IMR-90 (cell line): ENCODE data around the gene MGAT5. TPM values are rescaled to one million over a fixed set of nuclear protein-coding genes. Genes with fewer than 3 reads are reported as not detected.

Experiments
- ATAC-seq: fragments of 200-7000 bp; cut with Tn5 transposase; 2 replicates; pipeline ENCODE4 v1.9.1; 2020; ENCODE audit warnings: low read depth, mild to moderate bottlenecking, moderate library complexity
- BruUV-seq: library from RNA; stranded (reverse); fragments of 400-500 nt; replicated peaks from 2 replicates; lab custom pipeline; 2021; lab: Mats Ljungman, UMichigan
- CTCF ChIA-PET: fragments of 300-600 bp; formaldehyde crosslinking; extraction: SDS; loops from one replicate; lab custom pipeline; 2021; ENCODE audit warnings: antibody characterized with exemption; lab: Yijun Ruan, JAX
- POLR2A ChIA-PET: fragments of 300-600 bp; sonication (Branson Sonifier 250); formaldehyde crosslinking; loops from one replicate; lab custom pipeline; 2022; ENCODE audit warnings: antibody characterized with exemption; ENCODE audit not compliant: unreplicated experiment; lab: Charles Lee
- DNase-seq: peaks from one replicate; pipeline ENCODE4 v3.0.0; 2013
- H2AFZ ChIP-seq: replicated peaks from 2 replicates; pipeline ENCODE3; 2013; ENCODE audit warnings: low read length, mild to moderate bottlenecking; ENCODE audit not compliant: poor library complexity
- H2AK5ac ChIP-seq: 2 replicates; pipeline ENCODE4 v1.6.1; 2013; ENCODE audit warnings: low read depth, low read length, inconsistent platforms
- H2AK9ac ChIP-seq: replicated peaks from 2 replicates; pipeline ENCODE3; 2013; ENCODE audit warnings: mild to moderate bottlenecking, low read depth, low read length, moderate library complexity; ENCODE audit not compliant: poor library complexity
- H2BK120ac ChIP-seq: 2 replicates; pipeline ENCODE4 v1.6.1; 2013; ENCODE audit warnings: low read depth, low read length, inconsistent platforms
- H2BK15ac ChIP-seq: 3 replicates; pipeline ENCODE4 v1.6.1; 2013; ENCODE audit warnings: low read depth, low read length, inconsistent platforms
- H2BK20ac ChIP-seq: 2 replicates; pipeline ENCODE4 v1.6.1; 2013; ENCODE audit warnings: low read depth, mild to moderate bottlenecking, inconsistent platforms, low read length, moderate library complexity
- H2BK5ac ChIP-seq: 2 replicates; pipeline ENCODE4 v1.6.1; 2013; ENCODE audit warnings: mild to moderate bottlenecking, low read depth, low read length, inconsistent platforms; ENCODE audit not compliant: poor library complexity, severe bottlenecking
- H3K14ac ChIP-seq: replicated peaks from 2 replicates; pipeline ENCODE4 v1.6.1; 2013; ENCODE audit warnings: low read depth, low read length, inconsistent platforms
- H3K18ac ChIP-seq: 2 replicates; pipeline ENCODE4 v1.6.1; 2013; ENCODE audit warnings: low read depth, low read length, control low read depth
- H3K23ac ChIP-seq: 2 replicates; pipeline ENCODE4 v1.6.1; 2013; ENCODE audit warnings: low read depth, low read length, inconsistent platforms
- H3K27ac ChIP-seq: 2 replicates; pipeline ENCODE4 v1.5.1; 2013; ENCODE audit warnings: mild to moderate bottlenecking, control low read depth, low read length; ENCODE audit not compliant: insufficient read depth
- H3K27me3 ChIP-seq: 2 replicates; pipeline ENCODE4 v1.6.1; 2013; ENCODE audit warnings: low read length; ENCODE audit not compliant: control insufficient read depth, insufficient read depth
- H3K36me3 ChIP-seq: 2 replicates; pipeline ENCODE4 v1.6.1; 2013; ENCODE audit warnings: low read length, mixed read lengths; ENCODE audit not compliant: control insufficient read depth, insufficient read depth
- H3K4ac ChIP-seq: 2 replicates; pipeline ENCODE4 v1.6.1; 2013; ENCODE audit warnings: low read depth, low read length, inconsistent platforms
- H3K4me1 ChIP-seq: 2 replicates; pipeline ENCODE4 v1.6.1; 2013; ENCODE audit warnings: low read length, mixed read lengths; ENCODE audit not compliant: control insufficient read depth, insufficient read depth
- H3K4me2 ChIP-seq: 2 replicates; pipeline ENCODE4 v1.6.1; 2013; ENCODE audit warnings: low read depth, mild to moderate bottlenecking, control low read depth, low read length, moderate library complexity
- H3K4me3 ChIP-seq: 2 replicates; pipeline ENCODE4 v1.5.1; 2013; ENCODE audit warnings: low read depth, mild to moderate bottlenecking, control low read depth, low read length, moderate library complexity; ENCODE audit not compliant: insufficient read depth
- H3K56ac ChIP-seq: 2 replicates; pipeline ENCODE4 v1.6.1; 2013; ENCODE audit warnings: low read length, inconsistent platforms; ENCODE audit not compliant: insufficient read depth; ENCODE audit errors: extremely low read depth
- H3K79me1 ChIP-seq, 2 experiments: 2 replicates each; pipeline ENCODE4 v1.6.1; 2013; ENCODE audit warnings: low read length in 2 of 2, inconsistent platforms in 1 of 2, low read depth in 1 of 2
- H3K9ac ChIP-seq: 2 replicates; pipeline ENCODE4 v1.6.1; 2013; ENCODE audit warnings: low read depth, low read length, control low read depth
- H3K9me1 ChIP-seq: 2 replicates; pipeline ENCODE4 v1.6.1; 2013; ENCODE audit warnings: low read length, inconsistent platforms; ENCODE audit not compliant: insufficient read depth
- H3K9me3 ChIP-seq: 2 replicates; pipeline ENCODE4 v1.6.1; 2013; ENCODE audit warnings: low read length; ENCODE audit not compliant: control insufficient read depth, insufficient read depth
- H4K20me1 ChIP-seq: 2 replicates; pipeline ENCODE4 v1.6.1; 2013; ENCODE audit warnings: low read length, inconsistent platforms; ENCODE audit not compliant: insufficient read depth
- H4K5ac ChIP-seq: 2 replicates; pipeline ENCODE4 v1.6.1; 2013; ENCODE audit warnings: mild to moderate bottlenecking, low read depth, low read length, control low read depth
- H4K8ac ChIP-seq, 2 experiments: 2 replicates each; pipeline ENCODE4 v1.6.1; 2013; ENCODE audit warnings: low read depth in 2 of 2, low read length in 2 of 2, control low read depth in 1 of 2, inconsistent platforms in 1 of 2
- H4K91ac ChIP-seq: 2 replicates; pipeline ENCODE4 v1.6.1; 2013; ENCODE audit warnings: low read depth, low read length, inconsistent platforms; ENCODE audit not compliant: insufficient read depth
- BHLHE40 ChIP-seq: fragments of 150-350 bp; IDR thresholded peaks from 2 replicates; pipeline ENCODE4 v1.6.1; 2016; ENCODE audit warnings: mild to moderate bottlenecking, low read depth, low read length
- CHD1 ChIP-seq: IDR thresholded peaks from 2 replicates; pipeline ENCODE4 v1.6.1; 2012; ENCODE audit warnings: low read depth, low read length, improper control_type of control experiment
- CTCF ChIP-seq: conservative IDR thresholded peaks from 2 replicates; pipeline ENCODE4 v1.5.1; 2012; ENCODE audit warnings: mild to moderate bottlenecking, low read depth, low read length, improper control_type of control experiment
- ELK1 ChIP-seq: fragments of 150-350 bp; IDR thresholded peaks from 2 replicates; pipeline ENCODE4 v1.6.1; 2016; ENCODE audit warnings: low read depth, mild to moderate bottlenecking, low read length, moderate library complexity, borderline replicate concordance
- FOS ChIP-seq: fragments of 150-350 bp; IDR thresholded peaks from 2 replicates; pipeline ENCODE4 v1.6.1; 2016; ENCODE audit warnings: low read depth, low read length
- MAFK ChIP-seq: IDR thresholded peaks from 2 replicates; pipeline ENCODE4 v1.6.1; 2012; ENCODE audit warnings: low read depth, low read length, improper control_type of control experiment
- MAZ ChIP-seq: IDR thresholded peaks from 2 replicates; pipeline ENCODE4 v1.6.1; 2012; ENCODE audit warnings: low read depth, mild to moderate bottlenecking, low read length, improper control_type of control experiment, moderate library complexity, borderline replicate concordance
- MXI1 ChIP-seq: IDR thresholded peaks from 2 replicates; pipeline ENCODE4 v1.6.1; 2012; ENCODE audit warnings: low read depth, mild to moderate bottlenecking, low read length, moderate library complexity, borderline replicate concordance
- NFE2L2 ChIP-seq: fragments of 150-350 bp; IDR thresholded peaks from 2 replicates; pipeline ENCODE4 v1.6.1; 2016; ENCODE audit warnings: low read depth, mild to moderate bottlenecking, low read length
- POLR2A ChIP-seq: IDR thresholded peaks from 2 replicates; pipeline ENCODE4 v1.6.1; 2012; ENCODE audit warnings: mild to moderate bottlenecking, low read depth, low read length
- RCOR1 ChIP-seq: IDR thresholded peaks from 2 replicates; pipeline ENCODE4 v1.6.1; 2012; ENCODE audit warnings: mild to moderate bottlenecking, low read length, improper control_type of control experiment; ENCODE audit not compliant: insufficient replicate concordance
- RFX5 ChIP-seq: IDR thresholded peaks from 2 replicates; pipeline ENCODE4 v1.8.0; 2012; ENCODE audit warnings: low read depth, mild to moderate bottlenecking, low read length, moderate library complexity
- SMC3 ChIP-seq: fragments of 150-350 bp; IDR thresholded peaks from 2 replicates; pipeline ENCODE4 v1.6.1; 2016; ENCODE audit warnings: low read depth, mild to moderate bottlenecking, antibody characterized with exemption, low read length, moderate library complexity
- USF2 ChIP-seq: fragments of 150-350 bp; IDR thresholded peaks from 2 replicates; pipeline ENCODE4 v1.6.1; 2017; ENCODE audit warnings: mild to moderate bottlenecking, antibody characterized with exemption, low read length, low read depth
- WGBS, 2 experiments: methylation state at CpG; one replicate each; pipeline versions ENCODE4 v1.1.5 to v1.1.7; 2013; ENCODE audit warnings: missing lambda C conversion rate in 2 of 2; ENCODE audit not compliant: insufficient read length in 1 of 2; ENCODE audit errors: extremely low coverage in 2 of 2; 5-methylcytosine and 5-hydroxymethylcytosine counted together
- dilution Hi-C: fragments of 300-500 bp; cut with HindIII; formaldehyde crosslinking; loops from one replicate; pipeline ENCODE4 v1.14.3; 2018; ENCODE audit warnings: low sequenced_read_pairs; ENCODE audit not compliant: unreplicated experiment
- in situ Hi-C: fragments of 300-500 bp; cut with MboI; formaldehyde crosslinking; loops from 3 replicates; pipeline ENCODE4 v1.14.3; 2019; ENCODE audit warnings: low sequenced_read_pairs, inconsistent platforms, mixed read lengths
- intact Hi-C: fragments of 100-400 bp; cut with micrococcal nuclease; formaldehyde crosslinking; loops from 2 replicates; pipeline ENCODE4 v1.10.0; 2022
- polyA plus RNA-seq, 3 experiments: library from polyadenylated mRNA; depleted of rRNA; stranded (reverse); fragments of >200 nt; gene quantifications; 2 replicates each; pipeline ENCODE4 v1.2.3, GENCODE V29; 2012; ENCODE audit warnings: low replicate concordance in 1 of 3
- total RNA-seq: library from RNA; depleted of rRNA; stranded (reverse); fragments of >200 nt; gene quantifications from 2 replicates; pipeline ENCODE4 v1.2.3, GENCODE V29; 2012

MGAT5 gene
- total and polyA plus RNA-seq, 2 of the 4 experiments (the other 2 are of a cell fraction) = 22.9 to 59.9 TPM

GRCh38 chr2:134493797-134494196, 239.9 kb downstream of the MGAT5 start:
- H2AK9ac ChIP-seq = no peak overlapping the region
- no peak overlapping the region for H3K9ac ChIP-seq
- H3K36me3 ChIP-seq = no peaks in the 10 kb centered on the region
- H2BK5ac ChIP-seq = no peak overlapping the region
- in situ Hi-C loops = no loop called here
- no CpG with 5 or more reads among the region's 4 CpGs for WGBS, 2 experiments
- no peak overlapping the region for H2AK5ac ChIP-seq
- no TSS peak for BruUV-seq
- H2AFZ ChIP-seq = no peak overlapping the region
- no peak overlapping the region for H2BK20ac ChIP-seq
- no peak overlapping the region for H3K14ac ChIP-seq
- H4K91ac ChIP-seq = no peak overlapping the region
- H3K9me1 ChIP-seq = no peaks in the 10 kb centered on the region
- H3K4me2 ChIP-seq = no peak overlapping the region
- intact Hi-C loops = no loop called here
- H3K27ac ChIP-seq = no peak overlapping the region
- CTCF ChIA-PET = no interaction called here
- TF ChIP-seq CHD1 (no peak), MXI1 (no peak), MAZ (no peak), MAFK (no peak), BHLHE40 (no peak), ELK1 (no peak), POLR2A (no peak), SMC3 (no peak), FOS (no peak), CTCF (no peak), NFE2L2 (no peak), RFX5 (no peak), RCOR1 (no peak), USF2 (no peak)
- H3K4me1 ChIP-seq = no peaks in the 10 kb centered on the region
- H3K9me3 ChIP-seq = no peaks in the 10 kb centered on the region
- H3K4me3 ChIP-seq = no peak overlapping the region
- no peaks in the 10 kb centered on the region for H3K79me1 ChIP-seq
- dilution Hi-C loops = no loop called here
- peaks cover 31% of the 10 kb centered on the region for H3K27me3 ChIP-seq
- H3K23ac ChIP-seq = no peak overlapping the region
- H4K20me1 ChIP-seq = no peaks in the 10 kb centered on the region
- H3K4ac ChIP-seq = no peak overlapping the region
- no peak overlapping the region for H3K18ac ChIP-seq
- POLR2A ChIA-PET = interaction anchor here (0.6 kb wide), 1 partner anchor 19 kb away, joined by 3 read pairs; no protein-coding TSS in a partner anchor
- H3K56ac ChIP-seq = no peak overlapping the region
- no peak for DNase-seq
- H2BK120ac ChIP-seq = no peak overlapping the region
- no peak overlapping the region for H4K5ac ChIP-seq
- no peak overlapping the region for H2BK15ac ChIP-seq
- no peak overlapping the region for H4K8ac ChIP-seq
- no peak for ATAC-seq
